H9 (cell line): ENCODE data around the gene LMBR1. TPM values are rescaled to one million over a fixed set of nuclear protein-coding genes. Genes with fewer than 3 reads are reported as not detected.

Experiments
- DNase-seq: peaks from one replicate; pipeline ENCODE4 v3.0.0-alpha.2; 2017
- H2AFZ ChIP-seq: one replicate; pipeline ENCODE4 v1.6.1; 2013; ENCODE audit warnings: mild to moderate bottlenecking, low read length, control low read depth, moderate library complexity
- H2AK5ac ChIP-seq: 2 replicates; pipeline ENCODE4 v1.6.1; 2013; ENCODE audit warnings: low read length, control low read depth, mixed read lengths; ENCODE audit not compliant: insufficient read length
- H2BK120ac ChIP-seq: one replicate; pipeline ENCODE4 v1.6.1; 2013; ENCODE audit warnings: low read depth, mild to moderate bottlenecking, low read length, control low read depth, inconsistent platforms; ENCODE audit not compliant: poor library complexity, severe bottlenecking
- H2BK12ac ChIP-seq: 2 replicates; pipeline ENCODE4 v1.6.1; 2013; ENCODE audit warnings: low read length, control low read depth, mixed read lengths, low read depth; ENCODE audit not compliant: insufficient read length
- H2BK15ac ChIP-seq: 2 replicates; pipeline ENCODE4 v1.6.1; 2013; ENCODE audit warnings: low read depth, low read length, control low read depth
- H2BK20ac ChIP-seq: one replicate; pipeline ENCODE4 v1.6.1; 2013; ENCODE audit warnings: low read depth, mild to moderate bottlenecking, low read length, control low read depth, inconsistent platforms; ENCODE audit not compliant: poor library complexity, severe bottlenecking
- H2BK5ac ChIP-seq: 2 replicates; pipeline ENCODE4 v1.6.1; 2013; ENCODE audit warnings: low read length, control low read depth, mixed read lengths; ENCODE audit not compliant: insufficient read length
- H3K14ac ChIP-seq: 2 replicates; pipeline ENCODE4 v1.6.1; 2013; ENCODE audit warnings: low read length, control low read depth; ENCODE audit not compliant: insufficient read depth
- H3K18ac ChIP-seq: 2 replicates; pipeline ENCODE4 v1.6.1; 2013; ENCODE audit warnings: low read depth, mild to moderate bottlenecking, mixed read lengths, low read length, control low read depth; ENCODE audit not compliant: insufficient read length
- H3K23ac ChIP-seq: 2 replicates; pipeline ENCODE4 v1.6.1; 2013; ENCODE audit warnings: low read length, control low read depth, mixed read lengths, low read depth; ENCODE audit not compliant: insufficient read length
- H3K23me2 ChIP-seq: 2 replicates; pipeline ENCODE4 v1.6.1; 2013; ENCODE audit warnings: low read depth, mild to moderate bottlenecking, mixed read lengths, low read length, control low read depth; ENCODE audit not compliant: insufficient read length, poor library complexity, severe bottlenecking
- H3K27ac ChIP-seq: 2 replicates; pipeline ENCODE4 v1.5.1; 2013; ENCODE audit warnings: low read length, control low read depth, mixed read lengths, low read depth; ENCODE audit not compliant: insufficient read length
- H3K27me3 ChIP-seq: 2 replicates; pipeline ENCODE4 v1.6.1; 2013; ENCODE audit warnings: low read length, control low read depth, inconsistent platforms; ENCODE audit not compliant: insufficient read depth
- H3K4ac ChIP-seq: 2 replicates; pipeline ENCODE4 v1.6.1; 2013; ENCODE audit warnings: low read depth, mild to moderate bottlenecking, control low read depth, inconsistent platforms, low read length, moderate library complexity
- H3K4me1 ChIP-seq: 2 replicates; pipeline ENCODE4 v1.6.1; 2013; ENCODE audit warnings: low read length, control low read depth, inconsistent platforms; ENCODE audit not compliant: insufficient read depth
- H3K4me2 ChIP-seq: 2 replicates; pipeline ENCODE4 v1.6.1; 2013; ENCODE audit warnings: low read length, control low read depth, mixed read lengths; ENCODE audit not compliant: insufficient read length, insufficient read depth
- H3K56ac ChIP-seq: 2 replicates; pipeline ENCODE4 v1.6.1; 2013; ENCODE audit warnings: low read depth, mild to moderate bottlenecking, mixed read lengths, low read length, control low read depth; ENCODE audit not compliant: insufficient read length
- H3K79me1 ChIP-seq: 2 replicates; pipeline ENCODE4 v1.6.1; 2013; ENCODE audit warnings: low read depth, mild to moderate bottlenecking, moderate library complexity, low read length, control low read depth, inconsistent platforms; ENCODE audit not compliant: insufficient read depth, poor library complexity, severe bottlenecking
- H3K79me2 ChIP-seq: 2 replicates; pipeline ENCODE4 v1.6.1; 2013; ENCODE audit warnings: low read length, control low read depth, inconsistent platforms; ENCODE audit not compliant: insufficient read depth
- H3K9ac ChIP-seq: 2 replicates; pipeline ENCODE4 v1.6.1; 2013; ENCODE audit warnings: low read length, control low read depth, mixed read lengths; ENCODE audit not compliant: insufficient read length; ENCODE audit errors: extremely low read depth
- H3K9me3 ChIP-seq: one replicate; pipeline ENCODE4 v1.6.1; 2013; ENCODE audit warnings: low read depth, low read length, inconsistent platforms; ENCODE audit not compliant: control insufficient read depth
- H3T11ph ChIP-seq: one replicate; pipeline ENCODE4 v1.6.1; 2013; ENCODE audit warnings: mild to moderate bottlenecking, low read length, control low read depth, inconsistent platforms
- H4K20me1 ChIP-seq: one replicate; pipeline ENCODE4 v1.6.1; 2013; ENCODE audit not compliant: control insufficient read depth, insufficient read length, insufficient read depth
- H4K5ac ChIP-seq: 2 replicates; pipeline ENCODE4 v1.6.1; 2013; ENCODE audit warnings: low read depth, mild to moderate bottlenecking, mixed read lengths, low read length, control low read depth; ENCODE audit not compliant: insufficient read length
- H4K8ac ChIP-seq: replicated peaks from 2 replicates; pipeline ENCODE4 v1.6.1; 2013; ENCODE audit warnings: low read length, control low read depth, mixed read lengths, low read depth; ENCODE audit not compliant: insufficient read length
- H4K91ac ChIP-seq: 2 replicates; pipeline ENCODE4 v1.6.1; 2013; ENCODE audit warnings: low read depth, mild to moderate bottlenecking, moderate library complexity, mixed read lengths, low read length, control low read depth; ENCODE audit not compliant: insufficient read length
- H3K27ac Mint-ChIP-seq, 3 experiments: 2 replicates in 2 of 3; 3 replicates in 1 of 3; pipeline ENCODE4 v1.8.0; 2020 to 2021; ENCODE audit warnings: mixed read lengths in 3 of 3, mild to moderate bottlenecking in 1 of 3, moderate library complexity in 1 of 3
- H3K27me3 Mint-ChIP-seq: 2 replicates; pipeline ENCODE4 v1.8.0; 2021; ENCODE audit warnings: low read depth, mild to moderate bottlenecking, moderate library complexity, mixed read lengths
- H3K36me3 Mint-ChIP-seq, 3 experiments: 2 replicates in 2 of 3; 3 replicates in 1 of 3; pipeline ENCODE4 v1.8.0; 2020 to 2021; ENCODE audit warnings: low read depth in 3 of 3, mixed read lengths in 3 of 3; ENCODE audit not compliant: insufficient read depth in 1 of 3
- H3K4me1 Mint-ChIP-seq, 2 experiments: 2 replicates each; pipeline ENCODE4 v1.8.0; 2020; ENCODE audit warnings: mixed read lengths in 2 of 2
- H3K4me3 Mint-ChIP-seq, 2 experiments: 2 replicates in 1 of 2; 3 replicates in 1 of 2; pipeline ENCODE4 v1.8.0; 2020 to 2021; ENCODE audit warnings: mild to moderate bottlenecking in 2 of 2, mixed read lengths in 2 of 2, moderate library complexity in 1 of 2
- H3K9me3 Mint-ChIP-seq, 2 experiments: 2 replicates in 1 of 2; 3 replicates in 1 of 2; pipeline ENCODE4 v1.8.0; 2020; ENCODE audit warnings: mild to moderate bottlenecking in 2 of 2, mixed read lengths in 2 of 2, moderate library complexity in 1 of 2
- CTCF ChIP-seq: fragments of 200-600 bp; sonication (generic); conservative IDR thresholded peaks from 3 replicates; pipeline ENCODE4 v1.8.0; 2021; ENCODE audit warnings: antibody characterized with exemption, mild to moderate bottlenecking
- WGBS: extraction: QIAGEN DNeasy Blood & Tissue Kit; methylation state at CpG from one replicate; pipeline ENCODE4 v1.1.7; 2013; ENCODE audit warnings: missing lambda C conversion rate, low lambda C conversion rate, mixed read lengths; ENCODE audit not compliant: insufficient read length; ENCODE audit errors: extremely low coverage; 5-methylcytosine and 5-hydroxymethylcytosine counted together
- total RNA-seq: library from RNA; stranded (reverse); gene quantifications from 2 replicates; pipeline ENCODE4 v1.2.1, GENCODE V29; 2021

LMBR1 gene
- total RNA-seq, 1 experiment from 2014 or later: 62.3 TPM

GRCh38 chr7:156906200-156906649 lies 13.2 kb upstream of the LMBR1 start:
- no peak for TF ChIP-seq CTCF
- H2BK120ac ChIP-seq: no peak overlapping the region
- H2AFZ ChIP-seq: no peak overlapping the region

More at GRCh38 chr7:156906200-156906649, 13.2 kb upstream of the LMBR1 start:
- Histone ChIP-seq H2BK20ac (no peak overlapping the region), H3K56ac (no peak overlapping the region), H3K79me1 (no peaks in the 10 kb centered on the region), H3K27me3 (no peaks in the 10 kb centered on the region), H3K23ac (no peak overlapping the region), H3K4me2 (no peak overlapping the region), H3K79me2 (no peaks in the 10 kb centered on the region), H3K9me3 (no peaks in the 10 kb centered on the region), H2BK12ac (no peak overlapping the region), H3K9ac (no peak overlapping the region), H2BK15ac (no peak overlapping the region), H3T11ph (no peak overlapping the region), H4K20me1 (no peaks in the 10 kb centered on the region), H3K4me1 (no peaks in the 10 kb centered on the region), H3K23me2 (no peaks in the 10 kb centered on the region), H3K18ac (no peak overlapping the region), H3K4ac (no peak overlapping the region), H2BK5ac (no peak overlapping the region), H4K5ac (no peak overlapping the region), H4K8ac (no peak overlapping the region), H4K91ac (no peak overlapping the region), H3K14ac (no peak overlapping the region), H2AK5ac (no peak overlapping the region), H3K27ac (no peak overlapping the region)
- 0 out of 4 replicates have a peak, but pooled peaks cover 2 to 3% of the 10 kb centered on the region in 2 experiments for H3K4me1 Mint-ChIP-seq
- DNase-seq: no peak
- no peaks in the 10 kb centered on the region for H3K9me3 Mint-ChIP-seq
- no peak overlapping the region; a peak in 1 of 7 replicates for H3K27ac Mint-ChIP-seq
- no peak overlapping the region for H3K4me3 Mint-ChIP-seq
- H3K36me3 Mint-ChIP-seq: no peaks in the 10 kb centered on the region
- H3K27me3 Mint-ChIP-seq: peaks cover 12% of the 10 kb centered on the region
- WGBS: no CpG with 5 or more reads among the region's 4 CpGs
